Coronary artery (tissue), 2 donors: ENCODE results near the gene BMAL1.

Experiments used
- DNase-seq: peaks from one replicate; pipeline ENCODE4 v3.0.0-alpha.2; 2017; ENCODE audit warnings: low spot score
- H3K27ac ChIP-seq, 2 donors: fragments of 200-600 bp; sonication (generic); one replicate each; pipeline ENCODE4 v1.5.1; 2016 to 2019
- H3K4me3 ChIP-seq: fragments of 200-600 bp; sonication (generic); 2 replicates; pipeline ENCODE4 v1.5.1; 2016; ENCODE audit warnings: mild to moderate bottlenecking, moderate library complexity
- TF ChIP-seq, protein P1 (sequence below): fragments of 200-600 bp; sonication (generic); IDR thresholded peaks from one replicate; pipeline ENCODE4 v1.5.1; 2019; ENCODE audit warnings: antibody characterized with exemption

The BMAL1 gene

DNA sequence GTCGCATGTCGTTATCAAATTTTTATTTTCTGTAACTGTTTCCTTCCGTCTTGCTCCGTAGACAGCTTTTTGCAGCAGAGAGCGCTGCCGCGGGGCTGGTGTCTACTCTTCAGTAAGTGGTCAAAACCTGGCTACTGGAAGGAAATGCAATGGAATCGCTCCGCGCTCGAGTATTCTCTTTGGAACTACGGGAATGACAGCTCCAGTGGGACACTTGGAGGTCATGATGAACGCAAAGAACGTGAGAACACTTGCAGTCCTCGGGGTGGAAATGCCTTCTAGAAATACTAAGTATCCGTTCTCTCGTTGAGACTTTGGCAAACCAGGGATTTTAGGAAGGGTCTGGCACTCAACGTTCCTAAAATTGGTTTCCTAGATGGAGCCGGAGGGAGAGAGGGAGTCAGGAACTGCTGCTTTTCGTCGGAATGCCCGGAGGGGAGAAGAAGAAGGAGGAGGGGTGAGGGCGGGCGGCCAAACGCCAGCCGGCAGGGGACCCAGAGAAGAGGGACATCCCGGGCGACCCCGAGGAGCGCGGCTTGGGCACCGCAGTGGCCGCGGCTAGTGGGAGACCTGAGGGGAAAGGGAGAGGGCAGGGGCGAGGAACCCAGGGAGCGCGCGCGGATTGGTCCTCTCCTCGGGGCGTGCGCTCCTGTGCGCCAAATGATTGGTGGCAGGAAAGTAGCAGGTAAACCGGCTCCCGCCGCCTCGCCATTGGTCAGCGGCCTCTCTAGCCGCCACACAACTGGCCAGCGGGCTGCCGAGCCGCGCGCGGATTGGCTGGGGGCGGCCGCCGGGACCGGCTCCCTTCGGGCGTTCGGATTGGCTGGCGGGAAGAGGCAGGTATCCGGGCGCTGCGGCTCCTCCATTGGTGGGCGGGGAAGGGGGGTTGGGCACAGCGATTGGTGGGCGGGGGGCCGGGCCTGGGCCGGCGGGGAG, 490 bp upstream of the BMAL1 start:
- TF ChIP-seq, protein P1, sequence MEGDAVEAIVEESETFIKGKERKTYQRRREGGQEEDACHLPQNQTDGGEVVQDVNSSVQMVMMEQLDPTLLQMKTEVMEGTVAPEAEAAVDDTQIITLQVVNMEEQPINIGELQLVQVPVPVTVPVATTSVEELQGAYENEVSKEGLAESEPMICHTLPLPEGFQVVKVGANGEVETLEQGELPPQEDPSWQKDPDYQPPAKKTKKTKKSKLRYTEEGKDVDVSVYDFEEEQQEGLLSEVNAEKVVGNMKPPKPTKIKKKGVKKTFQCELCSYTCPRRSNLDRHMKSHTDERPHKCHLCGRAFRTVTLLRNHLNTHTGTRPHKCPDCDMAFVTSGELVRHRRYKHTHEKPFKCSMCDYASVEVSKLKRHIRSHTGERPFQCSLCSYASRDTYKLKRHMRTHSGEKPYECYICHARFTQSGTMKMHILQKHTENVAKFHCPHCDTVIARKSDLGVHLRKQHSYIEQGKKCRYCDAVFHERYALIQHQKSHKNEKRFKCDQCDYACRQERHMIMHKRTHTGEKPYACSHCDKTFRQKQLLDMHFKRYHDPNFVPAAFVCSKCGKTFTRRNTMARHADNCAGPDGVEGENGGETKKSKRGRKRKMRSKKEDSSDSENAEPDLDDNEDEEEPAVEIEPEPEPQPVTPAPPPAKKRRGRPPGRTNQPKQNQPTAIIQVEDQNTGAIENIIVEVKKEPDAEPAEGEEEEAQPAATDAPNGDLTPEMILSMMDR, result no peak
- Histone ChIP-seq H3K4me3 (peak overlapping the region; percentile 100), H3K27ac (peak overlapping the region; percentile 91 to 99)
- DNase-seq, result peak; percentile 100

DNA sequence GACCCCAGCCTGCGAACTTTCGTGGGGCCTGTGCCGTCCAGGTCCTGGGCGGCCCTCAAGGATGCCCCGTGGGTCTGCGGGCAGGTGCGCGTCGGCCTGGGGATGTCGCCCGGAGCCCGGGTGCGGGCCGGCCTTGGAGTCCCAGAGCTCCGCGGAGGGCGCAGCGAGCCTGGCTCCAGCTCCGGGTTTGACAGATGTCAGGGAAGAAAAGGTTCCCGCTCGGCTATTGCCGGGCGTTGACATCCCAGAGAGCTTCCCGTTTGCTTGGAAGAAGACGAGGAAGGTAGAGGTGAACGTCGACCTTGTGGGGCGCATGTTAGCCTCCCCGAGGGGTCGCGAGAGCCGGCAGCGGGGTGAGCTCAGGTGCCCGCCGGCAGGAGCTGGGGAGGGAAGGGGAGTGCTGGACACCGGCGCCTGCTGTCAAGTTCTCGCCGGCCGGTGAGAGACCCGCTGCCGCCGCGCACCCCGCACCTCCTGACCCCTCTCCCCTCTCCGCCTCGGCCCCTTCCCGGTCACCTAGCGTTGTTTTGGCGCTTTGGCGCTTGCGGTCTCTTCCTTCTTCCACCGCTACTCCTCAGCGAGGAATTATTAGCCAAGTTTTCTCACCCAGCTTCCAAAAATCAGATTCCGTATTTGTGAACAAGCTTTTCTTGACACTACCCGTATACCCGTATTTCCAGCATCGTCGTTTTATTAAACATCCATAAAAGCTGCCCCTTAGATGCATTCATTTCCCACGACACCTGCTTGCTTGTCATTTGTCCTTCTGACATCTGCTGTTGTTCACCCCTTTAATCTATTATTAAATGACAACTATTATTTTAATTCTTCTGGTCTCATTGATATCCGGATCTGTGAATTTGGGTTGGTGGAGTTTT, 1.3 kb downstream of the BMAL1 start:
- no peak for DNase-seq
- Histone ChIP-seq H3K27ac (peak overlapping the region; percentile 89 to 99), H3K4me3 (peak overlapping the region; percentile 100)
- TF ChIP-seq, protein P1, result no peak

DNA sequence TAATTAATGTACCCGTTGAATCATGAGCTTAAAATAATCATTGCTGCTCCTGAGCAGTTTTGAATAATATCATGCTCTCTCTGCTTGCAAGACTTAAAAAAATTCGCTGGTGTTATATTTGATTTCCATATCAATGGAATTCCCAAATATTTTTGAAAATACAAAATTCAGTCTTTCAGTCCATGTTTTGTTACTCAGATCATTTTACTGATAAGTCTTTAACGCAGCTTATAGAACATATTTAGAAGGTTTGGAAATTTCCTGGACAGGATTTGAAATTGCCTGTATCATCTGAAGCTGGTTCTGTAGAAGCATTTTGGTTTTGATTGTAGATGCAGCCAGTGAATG, 1.9 kb downstream of the BMAL1 start:
- TF ChIP-seq, protein P1, result no peak
- DNase-seq, result no peak
- H3K27ac ChIP-seq, result no peak overlapping the region
- peak overlapping the region; percentile 100 for H3K4me3 ChIP-seq

DNA sequence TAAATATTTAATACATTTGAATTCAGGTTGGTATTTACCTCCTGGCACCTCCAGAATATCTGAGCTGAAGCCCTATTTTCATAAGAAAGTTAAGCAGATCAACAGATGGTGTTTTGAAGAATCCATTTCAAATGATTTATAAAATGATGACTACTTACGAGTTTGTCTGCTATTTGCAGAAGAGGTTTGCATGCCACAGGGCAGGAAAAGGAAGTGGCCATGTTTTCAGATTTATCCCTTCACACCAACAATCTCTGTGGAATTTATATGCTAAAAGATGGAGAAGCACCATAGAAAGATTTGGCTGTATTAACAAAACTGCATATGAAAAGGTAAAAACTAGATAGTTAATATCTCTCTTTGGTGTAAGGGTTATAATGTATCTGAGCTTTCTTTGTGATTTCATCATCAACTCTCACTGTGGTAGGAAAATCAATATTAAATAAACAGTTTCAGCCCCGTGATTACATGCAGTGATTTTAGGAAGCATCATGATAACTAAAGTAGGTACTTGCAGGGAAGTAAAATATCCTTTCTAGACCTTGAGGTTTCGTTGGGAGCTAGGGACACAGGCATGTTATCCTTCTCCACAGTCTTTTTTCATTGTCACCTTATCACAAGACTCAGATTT, 2.6 kb downstream of the BMAL1 start:
- Histone ChIP-seq H3K27ac (no peak overlapping the region), H3K4me3 (no peak overlapping the region)
- DNase-seq, result no peak
- TF ChIP-seq, protein P1, result no peak

DNA sequence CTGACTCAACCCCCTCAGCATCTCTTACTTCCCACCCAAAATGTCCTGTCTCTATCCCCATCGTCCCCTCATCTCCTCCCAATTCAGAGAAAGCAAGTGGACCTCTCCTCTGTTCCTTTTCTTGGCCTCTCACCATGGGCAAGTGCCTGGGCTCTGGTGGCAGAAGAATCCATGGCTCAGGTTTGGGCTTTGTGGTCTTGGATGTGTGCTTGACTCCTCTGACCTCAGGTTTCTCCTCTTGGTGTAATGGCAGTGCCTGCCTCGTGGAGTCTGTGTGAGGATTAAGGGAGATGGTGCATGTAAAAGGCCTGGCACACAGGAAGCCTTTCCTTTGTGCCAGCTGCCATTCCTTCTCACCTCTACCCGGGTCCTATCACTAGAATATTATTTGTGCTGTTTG, 3.2 kb downstream of the BMAL1 start:
- DNase-seq, result no peak
- Histone ChIP-seq H3K4me3 (no peak overlapping the region), H3K27ac (no peak overlapping the region)
- TF ChIP-seq, protein P1, result no peak

DNA sequence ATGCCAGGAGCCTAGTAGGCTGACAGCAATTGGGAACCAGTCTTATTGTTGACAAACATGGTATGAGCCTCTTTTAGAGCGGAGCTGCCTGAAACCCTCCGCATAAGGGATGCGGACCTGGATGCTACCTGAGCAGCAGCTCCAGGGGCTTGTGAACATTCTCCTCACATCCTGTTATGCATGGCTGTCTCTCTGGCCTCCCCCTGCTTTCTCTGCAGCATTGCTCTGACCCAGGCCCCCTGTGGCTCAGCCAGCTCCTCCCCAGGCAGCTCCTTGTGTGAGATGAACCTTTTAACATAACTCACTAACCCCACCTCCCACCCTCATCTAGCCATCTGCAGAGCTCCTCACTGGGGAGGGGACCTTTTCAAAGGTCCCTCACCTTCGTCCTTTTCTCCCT, 6.0 kb downstream of the BMAL1 start:
- Histone ChIP-seq H3K27ac (no peak overlapping the region), H3K4me3 (no peak overlapping the region)
- no peak for DNase-seq
- TF ChIP-seq, protein P1, result no peak
